Peyer's patch (tissue), 4 donors: ENCODE results near the gene MUC3A.

Experiments
- POLR2A ChIP-seq, 2 donors: fragments of 450-650 bp; IDR thresholded peaks; one replicate each; pipeline ENCODE4 v1.5.1; 2017; ENCODE audit warnings: antibody characterized with exemption in 2 of 2, mild to moderate bottlenecking in 2 of 2, moderate library complexity in 2 of 2
- TF ChIP-seq, protein P1 (sequence below), 6 experiments: fragments of 450-650 bp in 4 of 6; fragments of 200-600 bp in 2 of 6; sonication (generic) in 1 of 6; IDR thresholded peaks; one replicate each; pipeline ENCODE4 v1.5.1; 2017 to 2019; ENCODE audit warnings: antibody characterized with exemption in 6 of 6, mild to moderate bottlenecking in 3 of 6, moderate library complexity in 1 of 6

DNA sequence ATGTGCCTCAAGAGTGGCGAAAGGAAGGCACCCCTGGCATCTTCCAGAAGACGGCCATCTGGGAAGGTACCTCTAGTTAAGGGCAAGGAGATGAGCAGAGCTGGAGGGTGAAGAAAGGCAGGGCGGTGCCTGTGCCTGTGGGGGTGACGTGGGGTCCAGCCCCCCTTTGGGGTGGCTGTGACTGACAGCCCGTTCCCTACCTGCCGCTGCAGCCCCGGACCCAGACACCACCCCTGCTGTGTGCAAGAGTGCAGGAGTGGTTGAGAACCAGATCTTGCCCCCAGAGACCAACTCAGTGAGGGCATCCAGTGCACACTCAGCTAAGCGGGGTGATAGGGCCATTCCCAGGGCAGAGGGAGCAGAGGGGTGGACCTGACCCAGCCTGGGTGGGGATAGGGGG lies 66.3 kb downstream of the MUC3A start:
- TF ChIP-seq, protein P1, sequence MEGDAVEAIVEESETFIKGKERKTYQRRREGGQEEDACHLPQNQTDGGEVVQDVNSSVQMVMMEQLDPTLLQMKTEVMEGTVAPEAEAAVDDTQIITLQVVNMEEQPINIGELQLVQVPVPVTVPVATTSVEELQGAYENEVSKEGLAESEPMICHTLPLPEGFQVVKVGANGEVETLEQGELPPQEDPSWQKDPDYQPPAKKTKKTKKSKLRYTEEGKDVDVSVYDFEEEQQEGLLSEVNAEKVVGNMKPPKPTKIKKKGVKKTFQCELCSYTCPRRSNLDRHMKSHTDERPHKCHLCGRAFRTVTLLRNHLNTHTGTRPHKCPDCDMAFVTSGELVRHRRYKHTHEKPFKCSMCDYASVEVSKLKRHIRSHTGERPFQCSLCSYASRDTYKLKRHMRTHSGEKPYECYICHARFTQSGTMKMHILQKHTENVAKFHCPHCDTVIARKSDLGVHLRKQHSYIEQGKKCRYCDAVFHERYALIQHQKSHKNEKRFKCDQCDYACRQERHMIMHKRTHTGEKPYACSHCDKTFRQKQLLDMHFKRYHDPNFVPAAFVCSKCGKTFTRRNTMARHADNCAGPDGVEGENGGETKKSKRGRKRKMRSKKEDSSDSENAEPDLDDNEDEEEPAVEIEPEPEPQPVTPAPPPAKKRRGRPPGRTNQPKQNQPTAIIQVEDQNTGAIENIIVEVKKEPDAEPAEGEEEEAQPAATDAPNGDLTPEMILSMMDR (IDR thresholded peaks at IDR 0.05), result no peak
- TF ChIP-seq POLR2A (IDR thresholded peaks at IDR 0.05), result no peak
